GM19372 (cell line): ENCODE results near the gene STK11.

Source experiments
- ATAC-seq: cut with Tn5 transposase; IDR thresholded peaks from one replicate; pipeline ENCODE4 v1.9.1; 2021; ENCODE audit warnings: mild to moderate bottlenecking, low read depth, moderate library complexity; ENCODE audit not compliant: unreplicated experiment

STK11 gene

GRCh38 chr19:1234051-1234954, 28.7 kb downstream of the STK11 start:
- no peak for ATAC-seq

- ATAC-seq: no peak
Observed at GRCh38 chr19:1234955-1235380, 29.4 kb downstream of the STK11 start.

- no peak for ATAC-seq
Observed at GRCh38 chr19:1235625-1236538, 30.3 kb downstream of the STK11 start.

GRCh38 chr19:1236576-1236975, 31.0 kb downstream of the STK11 start:
- ATAC-seq: no peak

GRCh38 chr19:1237027-1237659, 31.6 kb downstream of the STK11 start:
- ATAC-seq: no peak

- no peak for ATAC-seq
Observed at GRCh38 chr19:1237754-1238368, 32.3 kb downstream of the STK11 start, which contains the start of gene CBARP. CBARP (minus strand) TSS chr19:1238005; CDS start chr19:1236100, 1,905 bp downstream.

- no peak for ATAC-seq
Observed at GRCh38 chr19:1238369-1239303, 33.1 kb downstream of the STK11 start.

GRCh38 chr19:1239420-1239795, 33.8 kb downstream of the STK11 start:
- ATAC-seq: no peak

- peak; percentile 47 for ATAC-seq
Observed at GRCh38 chr19:1239796-1240737, 34.5 kb downstream of the STK11 start.

- no peak for ATAC-seq
Observed at GRCh38 chr19:1240925-1241324, 35.3 kb downstream of the STK11 start.

GRCh38 chr19:1241417-1242095, 36.0 kb downstream of the STK11 start, which contains the start of gene ATP5F1D:
ATP5F1D (plus strand) TSS chr19:1241751; CDS start chr19:1241851, 100 bp downstream.
- no peak for ATAC-seq

- ATAC-seq: no peak
Observed at GRCh38 chr19:1243768-1244692, 38.5 kb downstream of the STK11 start.

GRCh38 chr19:1244693-1245451, 39.3 kb downstream of the STK11 start:
- no peak for ATAC-seq

- no peak for ATAC-seq
Observed at GRCh38 chr19:1245494-1246264, 40.1 kb downstream of the STK11 start.
